Regular cardiac myocyte (primary cell): ENCODE results near the gene TARS1. TPM values are rescaled to one million over a fixed set of nuclear protein-coding genes. Genes with fewer than 3 reads are reported as not detected.

ENCODE experiments used
- total RNA-seq: library from RNA; depleted of rRNA; stranded (reverse); fragments of >200 nt; gene quantifications from 2 replicates; pipeline ENCODE4 v1.2.3, GENCODE V29; 2014

TARS1 gene
- 240 and 337 TPM in 2 replicates for total RNA-seq

GRCh38 chr5:33440482-33441240, at the start of gene TARS1:
Gene TARS1, plus strand, starts transcription at chr5:33440965. Its CDS starts 122 bp downstream, at chr5:33441087.

